ENCODE measurements around the gene MARCHF7.
"Not testable (repeated sequence)": the region's sequence is repeated elsewhere in the genome, so short reads cannot be mapped to it uniquely, and the experiment has no call there.

MARCHF7 gene

DNA sequence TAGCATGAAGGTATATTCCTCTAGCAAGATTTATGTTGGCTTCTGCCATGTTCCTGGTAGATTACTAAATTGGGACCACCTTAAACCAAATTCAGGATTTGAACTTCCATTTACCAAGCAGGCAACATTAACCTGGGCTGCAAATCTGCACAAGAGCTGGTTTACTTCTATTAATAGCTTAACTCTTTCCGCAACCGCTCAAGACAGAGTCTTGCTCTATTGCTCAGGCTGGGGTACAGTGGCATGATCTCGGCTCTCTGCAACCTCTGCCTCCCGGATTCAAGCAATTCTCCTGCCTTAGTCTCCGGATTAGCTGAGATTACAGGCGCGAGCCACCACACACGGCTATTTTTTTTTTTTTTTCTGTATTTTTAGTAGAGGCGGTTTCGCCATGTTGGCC lies 8.4 kb downstream of the MARCHF7 start:
- DNase-seq (ENCODE audit: low spot score) = no peak

DNA sequence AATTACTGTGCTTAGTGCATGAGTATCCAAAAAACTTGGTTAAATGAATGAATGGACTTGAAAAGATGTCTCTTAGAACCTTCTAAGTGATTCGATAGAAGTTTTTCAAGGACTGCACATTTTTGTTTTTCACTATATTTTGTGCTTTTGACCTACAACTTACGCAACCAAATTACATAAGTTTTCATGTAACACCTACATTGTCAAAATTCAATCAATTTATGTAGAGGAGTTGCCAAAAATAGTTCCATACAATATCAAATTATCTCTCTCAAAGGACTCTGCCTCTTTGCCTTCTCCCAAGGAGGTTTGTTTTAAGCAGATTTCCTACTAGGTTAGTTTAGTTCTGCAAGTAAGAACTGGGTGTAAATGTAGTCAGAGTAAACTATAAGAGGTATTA lies 10.3 kb downstream of the MARCHF7 start:
- DNase-seq (ENCODE audit: low spot score) = no peak

DNA sequence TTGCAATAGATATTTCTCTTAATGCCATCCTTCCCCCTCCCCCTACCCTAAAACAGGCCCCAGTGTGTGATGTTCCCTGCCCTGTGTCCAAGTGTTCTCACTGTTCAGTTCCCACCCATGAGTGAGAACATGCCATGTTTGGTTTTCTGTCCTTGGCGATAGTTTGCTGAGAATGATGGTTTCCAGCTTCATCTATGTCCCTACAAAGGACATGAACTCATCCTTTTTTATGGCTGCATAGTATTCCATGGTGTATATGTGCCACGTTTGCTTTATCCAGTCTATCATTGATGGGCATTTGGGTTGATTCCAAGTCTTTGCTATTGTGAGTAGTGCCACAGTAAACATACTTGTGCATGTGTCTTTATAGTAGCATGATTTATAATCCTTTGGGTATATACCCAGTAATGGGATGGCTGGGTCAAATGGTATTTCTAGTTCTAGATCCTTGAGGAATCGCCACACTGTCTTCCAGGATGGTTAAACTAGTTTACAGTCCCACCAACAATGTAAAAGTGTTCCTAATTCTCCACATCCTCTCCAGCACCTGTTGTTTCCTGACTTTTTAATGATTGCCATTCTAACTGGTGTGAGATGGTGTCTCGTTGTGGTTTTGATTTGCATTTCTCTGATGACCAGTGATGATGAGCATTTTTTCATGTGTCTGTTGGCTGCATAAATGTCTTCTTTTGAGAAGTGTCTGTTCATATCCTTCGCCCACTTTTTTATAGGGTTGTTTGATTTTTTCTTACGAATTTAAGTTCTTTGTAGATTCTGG lies 12.7 kb downstream of the MARCHF7 start:
- DNase-seq (ENCODE audit: low spot score) = not testable (repeated sequence)

DNA sequence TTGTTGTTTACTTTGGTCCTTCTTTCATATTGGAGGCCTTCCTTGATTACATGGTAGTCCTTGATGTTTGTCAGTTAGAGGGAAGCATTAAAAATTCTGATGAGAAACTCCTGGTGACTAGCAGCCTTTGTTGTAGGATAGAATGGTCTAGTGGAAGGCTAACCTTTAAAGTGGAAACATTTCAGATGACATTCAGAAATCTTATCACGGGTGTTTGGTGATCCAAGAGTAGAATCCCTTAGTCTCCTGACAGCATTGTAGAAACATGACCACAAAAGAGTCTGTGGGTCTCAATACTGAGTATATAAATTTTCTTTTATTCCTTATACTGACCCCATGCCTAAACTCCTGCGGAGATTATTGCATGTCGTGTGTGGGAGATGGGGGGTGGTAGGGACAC lies 13.4 kb downstream of the MARCHF7 start:
- DNase-seq (ENCODE audit: low spot score) = no peak

DNA sequence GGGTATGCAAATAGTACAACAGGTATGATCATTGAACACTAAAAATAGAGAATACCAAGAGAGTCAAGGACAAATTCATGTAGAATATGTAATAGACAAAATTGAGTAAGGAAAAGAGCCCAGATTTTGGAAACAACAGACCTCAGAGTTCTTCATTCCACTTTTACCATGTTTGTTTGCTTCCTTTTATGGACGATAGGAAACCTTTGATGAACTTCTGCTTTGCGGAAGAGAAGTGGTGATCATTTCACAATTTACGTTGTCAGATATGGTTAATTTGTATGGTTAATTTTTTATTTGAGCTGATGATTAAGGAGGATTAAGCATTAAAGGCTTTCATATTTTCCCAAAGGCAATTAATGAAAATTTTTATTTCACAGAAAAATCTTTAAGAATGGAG lies 16.3 kb downstream of the MARCHF7 start:
- DNase-seq (ENCODE audit: low spot score) = no peak

DNA sequence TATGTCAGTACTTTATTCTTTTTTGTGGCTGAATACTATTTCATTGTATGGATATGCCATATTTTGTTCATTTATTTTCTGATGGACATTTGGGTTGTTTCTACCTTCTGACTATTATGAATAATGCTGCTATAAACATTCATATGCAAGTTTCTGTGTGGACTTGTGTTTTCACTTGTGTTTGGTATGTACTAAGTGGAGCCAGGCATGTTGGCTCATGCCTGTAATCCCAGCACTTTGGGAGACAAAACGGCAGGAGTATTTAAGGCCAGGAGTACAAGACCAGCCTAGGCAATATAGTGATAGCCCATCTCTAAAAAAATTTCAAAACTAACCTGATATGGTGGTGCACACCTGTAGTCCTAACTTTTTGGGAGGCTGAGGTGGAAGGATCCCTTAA lies 23.3 kb downstream of the MARCHF7 start:
- DNase-seq (ENCODE audit: low spot score) = no peak

DNA sequence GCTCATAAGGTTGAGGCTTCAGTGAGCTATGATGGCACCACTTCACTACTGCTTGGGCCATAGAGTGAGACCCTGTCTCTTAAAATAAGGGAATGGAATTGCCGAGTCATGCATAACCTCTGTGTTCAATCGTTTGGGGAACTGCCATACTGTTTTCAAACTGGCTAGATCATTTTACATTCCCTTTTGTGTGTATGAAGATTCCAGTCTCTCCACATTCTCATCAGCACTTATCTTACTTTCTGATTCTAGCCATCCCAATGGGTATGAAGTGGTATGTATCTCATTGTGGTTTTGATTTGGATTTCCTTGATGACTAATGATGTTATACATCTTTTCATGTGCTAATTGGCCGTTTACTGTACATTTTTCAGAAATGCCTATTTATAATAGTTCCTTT lies 23.7 kb downstream of the MARCHF7 start:
- no peak for DNase-seq (ENCODE audit: low spot score)

DNA sequence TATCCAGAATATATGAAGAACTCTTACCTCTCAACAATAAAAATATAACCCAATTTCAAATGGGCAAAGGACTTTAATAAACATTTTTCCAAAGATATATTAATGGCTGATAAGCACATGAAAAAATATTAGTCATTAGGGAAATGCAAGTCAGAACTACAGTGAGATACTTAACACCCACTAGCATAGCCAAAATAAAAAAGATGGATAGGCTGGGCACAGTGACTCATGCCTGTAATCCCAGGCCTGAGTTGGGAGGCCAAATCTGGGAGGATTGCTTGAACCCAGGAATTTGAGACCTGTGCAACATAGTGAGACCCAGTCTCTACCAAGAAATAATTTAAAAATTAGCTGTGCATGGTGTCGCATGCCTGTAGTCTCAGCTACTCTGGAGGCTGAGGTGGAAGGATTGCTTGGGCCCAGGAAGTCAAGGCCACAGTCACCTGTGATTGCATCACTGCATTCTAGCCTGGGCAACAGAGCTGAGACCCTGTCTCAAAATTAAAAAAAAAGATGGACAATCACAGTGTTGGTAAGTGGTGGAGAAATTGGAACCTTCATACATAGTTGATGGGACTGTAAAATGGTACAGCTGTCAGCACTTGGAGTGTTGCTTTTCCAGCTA lies 25.1 kb downstream of the MARCHF7 start:
- DNase-seq (ENCODE audit: low spot score) = no peak

DNA sequence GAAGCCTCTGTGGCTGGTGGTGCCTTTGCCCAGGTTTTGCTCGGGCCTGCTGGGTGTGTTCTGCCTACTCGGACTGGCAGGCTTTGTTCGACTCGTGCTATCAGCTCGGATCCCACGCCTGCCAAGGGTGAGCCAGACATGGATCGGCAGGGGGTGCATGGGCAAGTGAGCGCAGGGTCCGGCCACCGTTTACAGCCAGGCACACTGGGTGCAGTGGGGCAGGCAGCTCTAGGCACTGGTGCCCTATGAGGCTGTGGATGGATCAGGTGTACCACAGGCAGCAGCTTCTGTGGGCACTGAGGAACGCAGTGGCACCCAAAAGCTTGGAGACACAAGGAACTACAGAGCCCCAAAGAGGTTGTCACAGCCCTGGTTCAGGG lies 25.6 kb downstream of the MARCHF7 start:
- DNase-seq (ENCODE audit: low spot score) = no peak

DNA sequence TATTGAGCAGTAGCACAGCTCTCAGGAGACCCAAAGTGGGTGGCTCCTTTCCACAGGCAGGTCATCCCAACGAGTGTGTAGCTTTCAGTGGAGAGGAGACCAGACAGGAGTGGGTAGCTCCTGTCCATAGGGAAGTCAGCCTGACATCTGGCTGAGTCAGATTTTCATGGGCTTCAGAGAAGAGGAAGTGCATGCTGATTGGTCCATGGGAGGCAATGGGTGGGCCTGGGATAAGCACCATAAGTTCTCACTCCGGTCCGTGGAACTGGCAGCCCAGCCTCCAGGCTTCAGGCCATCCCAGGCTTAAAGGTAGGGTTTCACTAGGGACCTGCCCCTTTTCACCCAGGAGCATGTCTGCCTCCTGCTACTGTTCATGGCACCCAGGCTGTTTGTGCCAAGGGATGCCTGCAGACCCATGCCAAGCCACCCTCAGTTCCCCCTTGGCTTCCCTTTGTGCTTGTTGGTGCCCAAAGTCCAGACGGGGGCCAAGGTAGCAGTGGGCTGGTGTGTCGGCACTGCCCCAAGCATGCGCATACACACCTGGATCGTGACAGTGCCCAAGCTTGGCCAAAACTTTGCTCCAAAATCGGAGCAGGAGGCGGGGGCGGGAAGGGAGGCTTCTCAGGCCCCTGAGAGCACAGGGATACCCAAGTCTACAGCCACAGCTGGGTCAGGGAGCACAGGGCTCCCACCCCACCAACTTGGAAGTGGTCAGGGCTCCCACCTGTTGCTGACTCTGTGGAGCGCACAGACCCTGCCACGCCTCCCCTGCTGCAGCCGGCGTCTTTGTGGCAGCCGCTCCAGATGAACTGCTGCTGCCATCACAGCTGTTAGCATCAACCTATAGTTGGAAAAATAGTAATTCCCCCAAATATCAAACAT lies 26.4 kb downstream of the MARCHF7 start:
- no peak for DNase-seq (ENCODE audit: low spot score)

DNA sequence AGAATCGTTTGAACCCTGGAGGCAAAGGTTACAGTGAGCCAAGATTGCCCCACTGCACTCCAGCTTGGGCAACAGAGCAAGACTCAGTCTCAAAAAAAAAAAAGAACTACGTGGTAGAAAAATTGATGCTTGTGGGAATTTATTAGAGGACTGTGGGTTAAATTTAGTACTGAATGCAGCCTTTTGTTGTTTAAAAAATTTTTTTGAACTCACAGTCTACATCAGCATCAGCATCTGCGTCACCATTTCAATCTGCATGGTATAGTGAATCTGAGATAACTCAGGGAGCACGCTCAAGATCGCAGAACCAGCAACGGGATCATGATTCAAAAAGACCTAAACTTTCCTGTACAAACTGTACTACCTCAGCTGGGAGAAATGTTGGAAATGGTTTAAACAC lies 30.5 kb downstream of the MARCHF7 start:
- no peak for DNase-seq (ENCODE audit: low spot score)

DNA sequence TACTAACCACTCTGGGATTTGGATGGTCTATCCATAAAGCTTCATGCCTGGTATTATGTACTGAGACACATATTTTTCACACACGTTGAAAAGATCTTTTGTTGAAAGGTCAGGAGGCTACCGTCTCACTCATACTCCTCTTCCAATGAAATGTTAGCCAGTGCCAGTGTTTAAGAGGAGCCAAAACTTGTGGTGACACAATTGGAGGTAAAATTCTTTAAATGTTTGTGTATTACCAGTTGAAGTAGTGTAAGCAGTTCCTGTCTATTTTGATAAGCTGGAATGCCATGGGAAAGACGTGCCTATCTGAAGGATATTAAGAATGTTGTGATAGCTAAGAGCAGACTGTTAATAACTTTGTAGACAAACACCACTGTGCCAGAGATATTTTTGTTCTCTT lies 32.1 kb downstream of the MARCHF7 start:
- DNase-seq (ENCODE audit: low spot score) = no peak

DNA sequence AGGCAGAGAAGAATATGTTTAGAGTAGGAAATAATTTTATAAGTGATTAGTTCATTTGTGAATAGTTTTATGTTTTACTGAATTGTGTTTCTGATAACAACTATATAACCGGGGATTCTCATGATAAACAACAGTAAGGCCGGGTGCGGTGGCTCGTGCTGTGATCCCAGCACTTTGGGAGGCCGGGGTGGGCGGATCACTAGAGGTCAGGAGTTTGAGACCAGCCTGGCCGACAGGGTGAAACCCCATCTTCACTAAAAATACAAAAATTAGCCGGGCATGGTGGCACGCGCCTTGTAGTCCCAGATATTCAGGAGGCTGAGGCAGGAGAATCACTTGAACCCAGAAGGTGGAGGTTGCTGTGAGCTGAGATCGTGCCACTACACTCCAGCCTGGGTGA lies 32.9 kb downstream of the MARCHF7 start:
- not testable (repeated sequence) for DNase-seq (ENCODE audit: low spot score)

DNA sequence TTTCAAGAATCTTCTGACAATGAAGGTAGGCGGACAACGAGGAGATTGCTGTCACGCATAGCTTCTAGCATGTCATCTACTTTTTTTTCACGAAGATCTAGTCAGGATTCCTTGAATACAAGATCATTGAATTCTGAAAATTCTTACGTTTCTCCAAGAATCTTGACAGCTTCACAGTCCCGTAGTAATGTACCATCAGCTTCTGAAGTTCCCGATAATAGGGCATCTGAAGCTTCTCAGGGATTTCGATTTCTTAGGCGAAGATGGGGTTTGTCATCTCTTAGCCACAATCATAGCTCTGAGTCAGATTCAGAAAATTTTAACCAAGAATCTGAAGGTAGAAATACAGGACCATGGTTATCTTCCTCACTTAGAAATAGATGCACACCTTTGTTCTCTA lies 35.8 kb downstream of the MARCHF7 start:
- DNase-seq (ENCODE audit: low spot score) = no peak

DNA sequence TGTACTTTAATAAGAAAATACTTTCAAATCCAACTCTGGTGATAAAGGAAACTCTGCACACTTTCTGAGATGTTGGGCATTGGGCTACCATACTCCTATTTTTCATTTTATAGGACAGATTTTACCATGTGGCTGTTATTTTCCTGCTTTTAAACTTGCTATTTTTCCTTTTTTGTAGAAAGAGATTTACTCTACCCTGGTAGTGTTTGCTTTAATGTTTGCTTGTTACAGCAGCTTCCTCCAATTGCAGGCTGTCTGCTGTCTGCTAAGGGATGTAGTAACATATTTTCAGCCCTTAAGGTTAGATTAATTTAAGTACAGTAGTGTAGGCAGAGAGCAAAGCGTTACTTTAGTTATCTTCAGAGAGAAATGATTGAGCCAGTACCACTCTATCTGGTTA lies 38.6 kb downstream of the MARCHF7 start:
- DNase-seq (ENCODE audit: low spot score) = no peak

DNA sequence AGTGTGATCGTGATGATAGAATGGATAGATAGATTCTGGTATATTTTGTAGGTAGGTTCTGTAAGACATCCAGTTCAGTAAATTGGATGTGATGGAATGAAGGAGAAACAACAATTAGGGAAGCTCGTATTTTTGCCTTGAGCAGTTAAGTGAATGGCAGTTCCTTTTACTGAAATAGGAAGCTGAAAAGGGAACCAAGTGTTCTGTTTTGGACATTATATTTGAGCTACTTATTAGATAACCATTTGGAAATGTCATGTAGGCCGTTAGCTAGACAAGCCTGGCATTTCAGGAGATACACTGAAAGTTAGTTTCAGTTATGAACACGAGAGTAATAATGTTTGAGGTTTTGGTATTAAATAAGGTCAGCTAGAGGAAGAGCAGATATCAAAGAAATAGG lies 41.5 kb downstream of the MARCHF7 start:
- DNase-seq (ENCODE audit: low spot score) = no peak

DNA sequence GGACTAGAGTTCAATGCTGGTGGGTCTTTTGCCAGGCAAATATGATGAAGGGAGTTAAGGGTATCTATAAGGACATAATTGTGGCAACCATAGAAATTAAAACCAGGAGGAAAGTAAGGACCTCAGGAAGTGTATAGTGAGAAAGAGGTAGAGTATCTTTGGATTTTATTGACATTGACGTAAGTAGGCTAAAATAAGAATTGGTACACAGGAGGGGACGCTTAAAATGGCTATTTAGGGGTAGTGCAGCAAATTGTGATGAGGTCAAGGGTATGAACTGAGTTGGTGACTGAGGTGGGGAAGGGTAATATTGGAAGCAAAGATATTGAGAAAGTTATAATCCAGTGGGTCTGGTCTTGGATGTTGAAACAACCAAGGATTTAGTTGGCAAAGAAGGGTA lies 42.7 kb downstream of the MARCHF7 start:
- no peak for DNase-seq (ENCODE audit: low spot score)

DNA sequence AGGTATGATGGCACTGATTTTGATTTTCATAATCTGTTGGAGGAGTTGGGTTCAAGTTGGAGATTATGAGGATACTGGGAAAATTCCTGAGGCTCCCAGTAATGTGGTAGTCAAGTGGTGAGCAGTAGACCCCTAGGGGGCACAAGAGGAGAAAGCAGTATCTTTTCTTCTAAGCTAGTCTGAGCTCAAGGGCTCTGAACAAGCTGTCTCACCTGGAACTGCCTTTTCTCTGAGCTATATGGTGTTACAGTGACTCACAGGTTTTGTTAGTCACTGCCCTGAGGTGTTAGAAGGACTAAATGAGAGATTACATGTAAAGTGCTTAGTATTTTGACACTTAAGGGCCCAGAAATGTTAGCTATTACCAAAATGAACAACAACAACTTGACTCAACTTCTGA lies 43.5 kb downstream of the MARCHF7 start:
- peak; percentile 33 for DNase-seq (ENCODE audit: low spot score)

DNA sequence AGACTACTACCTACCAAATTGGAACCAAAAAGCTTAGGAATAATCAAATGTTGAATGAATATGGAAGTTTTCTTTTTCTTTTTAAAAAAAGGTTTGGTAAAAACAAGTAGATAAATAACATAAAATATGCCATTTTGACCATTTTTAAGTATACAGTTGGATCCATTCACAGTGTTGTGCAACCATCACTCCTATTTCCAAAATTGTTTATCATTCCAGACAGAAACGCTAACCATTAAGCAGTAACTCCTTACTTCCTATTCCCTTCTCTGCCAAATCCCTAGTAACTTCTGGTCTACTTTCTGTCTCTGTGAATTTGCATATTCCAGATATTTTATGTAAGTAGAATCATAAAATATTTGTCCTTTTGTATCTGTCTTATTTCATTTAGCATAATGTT lies 45.9 kb downstream of the MARCHF7 start:
- no peak for DNase-seq (ENCODE audit: low spot score)

DNA sequence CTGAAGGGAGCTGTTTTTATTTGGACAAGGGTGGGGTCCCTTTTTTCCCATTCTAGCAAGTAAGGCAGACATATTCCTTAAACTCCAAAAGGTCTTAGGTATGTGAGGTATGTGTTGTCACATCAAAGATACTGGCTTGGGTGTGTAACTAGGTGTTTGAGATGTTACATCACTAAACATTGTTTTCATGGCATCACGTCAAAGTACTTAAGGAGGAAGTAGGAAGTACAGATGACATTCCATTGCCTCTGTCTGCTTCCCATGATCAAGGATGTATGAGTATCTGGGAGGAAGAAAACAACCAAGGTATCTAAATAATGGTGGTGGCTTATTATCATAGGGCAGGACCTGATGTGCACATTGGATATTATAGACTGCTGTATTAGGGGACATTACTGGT lies 46.4 kb downstream of the MARCHF7 start:
- DNase-seq (ENCODE audit: low spot score) = no peak

DNA sequence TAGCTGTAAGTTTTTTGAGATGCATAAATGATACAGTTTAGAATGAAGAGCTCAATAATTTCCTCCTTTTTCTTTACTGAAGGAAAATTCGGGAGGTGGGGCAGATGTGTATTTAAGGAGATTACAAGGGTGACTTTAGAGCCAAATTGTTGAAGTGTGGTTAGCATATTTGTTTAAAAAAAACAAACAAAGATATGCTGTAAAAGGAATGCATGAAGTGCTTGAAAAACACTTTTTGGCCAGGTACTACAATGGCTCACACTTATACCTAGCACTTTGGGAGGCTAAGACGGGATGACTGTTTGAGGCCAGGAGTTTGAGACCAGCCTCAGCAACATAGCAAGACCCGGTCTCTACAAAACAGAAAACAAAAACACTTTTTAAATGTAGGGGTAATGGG lies 47.3 kb downstream of the MARCHF7 start:
- no peak for DNase-seq (ENCODE audit: low spot score)

DNA sequence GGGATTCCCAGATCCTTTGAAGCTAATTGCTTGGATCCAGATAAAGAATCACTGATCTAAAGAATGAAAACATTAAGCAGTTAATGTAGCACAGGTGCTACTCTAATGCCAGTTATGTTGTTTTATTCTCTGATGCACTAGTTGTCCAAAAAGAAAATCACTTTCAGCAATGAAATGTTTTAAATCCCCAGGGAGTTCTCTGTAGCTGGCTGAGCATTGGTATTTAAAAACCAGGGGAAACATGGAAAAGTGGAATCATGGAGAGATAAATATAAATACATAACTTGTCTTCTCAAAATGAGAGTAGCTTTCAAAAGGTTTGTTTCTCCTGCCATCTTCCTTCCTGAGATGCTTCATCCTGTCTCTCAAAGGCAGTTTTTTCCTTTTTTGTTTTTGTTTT lies 48.0 kb downstream of the MARCHF7 start:
- DNase-seq (ENCODE audit: low spot score) = no peak

DNA sequence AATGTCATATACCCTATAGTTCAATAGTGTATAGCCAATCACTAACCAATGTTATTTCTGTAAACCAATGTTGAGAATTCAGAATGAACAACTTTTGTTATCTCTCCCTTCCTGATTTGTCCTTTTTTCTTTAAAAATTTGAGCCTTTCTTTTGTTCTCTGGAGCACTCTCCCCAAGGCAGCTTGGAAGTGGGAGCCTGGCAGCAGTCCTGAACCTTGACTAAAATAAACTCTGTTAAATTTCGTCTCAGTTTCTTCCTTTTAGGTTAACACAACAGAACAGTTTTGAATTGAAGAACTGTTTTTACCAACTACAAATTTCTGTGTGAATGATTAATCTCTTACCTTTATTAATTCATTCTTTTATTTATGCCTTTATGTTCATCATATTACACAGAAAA lies 49.8 kb downstream of the MARCHF7 start:
- no peak for DNase-seq (ENCODE audit: low spot score)
